ENCODE measurements around the gene GPATCH4. TPM values are rescaled to one million over a fixed set of nuclear protein-coding genes. Genes with fewer than 3 reads are reported as not detected.
"Not testable (repeated sequence)": the region's sequence is repeated elsewhere in the genome, so short reads cannot be mapped to it uniquely, and the experiment has no call there.

GPATCH4 gene
- total RNA-seq, 1 experiment from 2014 or later = 53.5 TPM

DNA sequence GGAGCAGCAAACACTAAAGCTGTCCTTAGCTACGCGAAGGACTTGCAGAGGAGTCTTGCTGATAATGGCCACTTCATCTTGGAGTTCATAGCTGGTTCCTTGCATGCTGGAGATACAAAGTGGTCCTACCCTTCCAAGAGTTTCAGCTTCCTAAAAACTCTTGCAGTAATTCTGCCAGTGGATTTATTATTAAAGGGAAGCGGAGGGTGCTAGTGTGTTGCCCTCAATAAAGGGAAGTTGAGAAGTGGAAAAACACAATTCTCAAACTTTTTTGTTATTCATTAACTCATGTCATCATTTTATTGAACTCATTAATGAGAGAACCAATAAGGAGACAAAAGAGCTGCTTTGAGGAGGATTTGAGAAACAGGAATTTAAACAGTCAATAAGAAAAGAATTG is 11.4 kb upstream of the GPATCH4 start:
- Histone ChIP-seq H3K4me1 (0 out of 2 replicates have a peak, but pooled peaks cover 4% of the 10 kb centered on the region), H3K27me3 (replicated peaks; ENCODE audit: control insufficient read depth, insufficient read depth, low read length) (no peaks in the 10 kb centered on the region), H3K36me3 (ENCODE audit: control insufficient read depth, insufficient read depth, low read length) (no peaks in the 10 kb centered on the region), H3K9me3 (no peaks in the 10 kb centered on the region), H3K4me3 (ENCODE audit: low read depth, low read length) (no peak overlapping the region)
- ChIA-PET POLR2A (interaction anchor here (0.8 kb wide), 1 partner anchor 107 kb away, joined by 7 read pairs; no protein-coding TSS in a partner anchor), CTCF (interaction anchor here (0.5 to 2.4 kb wide), 6 partner anchors 10 to 317 kb away, joined by 3 to 10 read pairs (median 5); no protein-coding TSS in a partner anchor)
- Mint-ChIP-seq H3K27ac (ENCODE audit: unreplicated experiment) (peak overlapping the region; percentile 39), H3K4me3 (ENCODE audit: unreplicated experiment) (no peak overlapping the region), H3K4me1 (ENCODE audit: low read depth, unreplicated experiment) (peaks cover 16% of the 10 kb centered on the region), H3K27me3 (ENCODE audit: insufficient read depth, unreplicated experiment) (peaks cover 3% of the 10 kb centered on the region), H3K9me3 (ENCODE audit: unreplicated experiment) (no peaks in the 10 kb centered on the region), H3K36me3 (ENCODE audit: insufficient read depth, unreplicated experiment) (no peaks in the 10 kb centered on the region)
- DNase-seq = no peak
- no TSS peak for BruUV-seq (replicated peaks)
- intact Hi-C loops (cut with micrococcal nuclease; ENCODE audit: unreplicated experiment) = no loop called here
- TF ChIP-seq, protein P1, sequence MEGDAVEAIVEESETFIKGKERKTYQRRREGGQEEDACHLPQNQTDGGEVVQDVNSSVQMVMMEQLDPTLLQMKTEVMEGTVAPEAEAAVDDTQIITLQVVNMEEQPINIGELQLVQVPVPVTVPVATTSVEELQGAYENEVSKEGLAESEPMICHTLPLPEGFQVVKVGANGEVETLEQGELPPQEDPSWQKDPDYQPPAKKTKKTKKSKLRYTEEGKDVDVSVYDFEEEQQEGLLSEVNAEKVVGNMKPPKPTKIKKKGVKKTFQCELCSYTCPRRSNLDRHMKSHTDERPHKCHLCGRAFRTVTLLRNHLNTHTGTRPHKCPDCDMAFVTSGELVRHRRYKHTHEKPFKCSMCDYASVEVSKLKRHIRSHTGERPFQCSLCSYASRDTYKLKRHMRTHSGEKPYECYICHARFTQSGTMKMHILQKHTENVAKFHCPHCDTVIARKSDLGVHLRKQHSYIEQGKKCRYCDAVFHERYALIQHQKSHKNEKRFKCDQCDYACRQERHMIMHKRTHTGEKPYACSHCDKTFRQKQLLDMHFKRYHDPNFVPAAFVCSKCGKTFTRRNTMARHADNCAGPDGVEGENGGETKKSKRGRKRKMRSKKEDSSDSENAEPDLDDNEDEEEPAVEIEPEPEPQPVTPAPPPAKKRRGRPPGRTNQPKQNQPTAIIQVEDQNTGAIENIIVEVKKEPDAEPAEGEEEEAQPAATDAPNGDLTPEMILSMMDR (IDR thresholded peaks at IDR 0.05; ENCODE audit: insufficient read depth in 1 of 2, low read depth in 1 of 2, low read length in 1 of 2, severe bottlenecking in 1 of 2, unreplicated experiment in 1 of 2) = no peak

DNA sequence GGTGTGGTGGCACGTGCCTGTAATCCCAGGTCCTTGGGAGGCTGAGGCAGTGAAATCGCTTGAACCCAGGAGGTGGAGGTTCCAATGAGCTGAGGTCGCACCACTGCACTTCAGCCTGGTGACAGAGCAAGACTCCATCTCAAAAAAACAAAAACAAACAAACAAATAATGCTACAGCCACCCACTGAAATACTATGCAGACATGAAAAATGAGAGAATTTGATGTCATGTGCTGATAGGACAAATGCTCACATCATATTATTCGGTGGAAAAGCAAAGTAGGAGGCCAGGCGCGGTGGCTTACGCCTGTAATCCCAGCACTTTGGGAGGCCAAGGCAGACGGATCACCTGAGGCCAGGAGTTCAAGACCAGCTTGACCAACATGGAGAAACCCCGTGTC is 8.8 kb upstream of the GPATCH4 start:
- H3K4me1 ChIP-seq; H3K36me3 Mint-ChIP-seq (ENCODE audit: insufficient read depth, unreplicated experiment); H3K9me3 Mint-ChIP-seq (ENCODE audit: unreplicated experiment); DNase-seq; H3K4me3 Mint-ChIP-seq (ENCODE audit: unreplicated experiment); H3K4me3 ChIP-seq (ENCODE audit: low read depth, low read length); H3K27me3 Mint-ChIP-seq (ENCODE audit: insufficient read depth, unreplicated experiment); H3K27ac Mint-ChIP-seq (ENCODE audit: unreplicated experiment); H3K27me3 ChIP-seq (replicated peaks; ENCODE audit: control insufficient read depth, insufficient read depth, low read length); H3K36me3 ChIP-seq (ENCODE audit: control insufficient read depth, insufficient read depth, low read length); POLR2A ChIA-PET; intact Hi-C loops (cut with micrococcal nuclease; ENCODE audit: unreplicated experiment); CTCF ChIA-PET; H3K9me3 ChIP-seq; BruUV-seq (replicated peaks): not testable (repeated sequence)
- H3K4me1 Mint-ChIP-seq (ENCODE audit: low read depth, unreplicated experiment) = peaks cover 16% of the 10 kb centered on the region

DNA sequence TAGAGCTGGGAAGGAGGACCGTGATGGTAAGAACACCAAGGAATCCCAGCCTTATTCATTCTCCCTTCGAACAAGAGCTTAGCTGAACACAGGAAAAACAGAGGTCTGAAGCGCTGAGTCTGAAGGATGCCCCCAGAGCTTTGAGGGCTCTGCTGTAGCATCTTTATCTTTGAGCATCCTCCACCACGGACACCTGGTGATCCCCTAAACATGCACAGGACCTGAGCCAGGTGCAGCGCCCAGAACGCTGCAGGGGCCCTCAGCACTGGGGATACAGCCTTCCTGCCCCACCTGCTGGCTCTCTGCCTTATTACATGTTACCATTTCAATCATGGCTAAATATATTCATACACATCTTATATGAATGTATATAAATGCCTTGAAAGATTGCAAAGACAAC is 7.7 kb upstream of the GPATCH4 start:
- Histone ChIP-seq H3K36me3 (ENCODE audit: control insufficient read depth, insufficient read depth, low read length) (no peaks in the 10 kb centered on the region), H3K4me3 (ENCODE audit: low read depth, low read length) (no peak overlapping the region), H3K9me3 (no peaks in the 10 kb centered on the region), H3K4me1 (0 out of 2 replicates have a peak, but pooled peaks cover 4% of the 10 kb centered on the region), H3K27me3 (replicated peaks; ENCODE audit: control insufficient read depth, insufficient read depth, low read length) (no peaks in the 10 kb centered on the region)
- intact Hi-C loops (cut with micrococcal nuclease; ENCODE audit: unreplicated experiment) = loop anchor here (1.0 to 10.0 kb wide), 5 partner anchors 25 to 224 kb away; partner anchors contain the start of genes IQGAP3 and MEF2D
- Mint-ChIP-seq H3K9me3 (ENCODE audit: unreplicated experiment) (no peaks in the 10 kb centered on the region), H3K36me3 (ENCODE audit: insufficient read depth, unreplicated experiment) (no peaks in the 10 kb centered on the region), H3K4me3 (ENCODE audit: unreplicated experiment) (no peak overlapping the region), H3K27me3 (ENCODE audit: insufficient read depth, unreplicated experiment) (no peaks in the 10 kb centered on the region), H3K4me1 (ENCODE audit: low read depth, unreplicated experiment) (peaks cover 16% of the 10 kb centered on the region), H3K27ac (ENCODE audit: unreplicated experiment) (no peak overlapping the region)
- CTCF ChIA-PET = interaction anchor here (0.5 to 1.9 kb wide), 12 partner anchors 8 to 223 kb away, joined by 3 to 9 read pairs (median 4); partner anchors contain the start of genes HAPLN2 and NAXE
- no TSS peak for BruUV-seq (replicated peaks)
- DNase-seq = peak; percentile 58 to 73
- TF ChIP-seq, protein P1 (IDR thresholded peaks at IDR 0.05; ENCODE audit: insufficient read depth in 1 of 2, low read depth in 1 of 2, low read length in 1 of 2, severe bottlenecking in 1 of 2, unreplicated experiment in 1 of 2) = peak; percentile 74 to 77
- POLR2A ChIA-PET = interaction anchor here (0.7 kb wide), 1 partner anchor 18 kb away, joined by 4 read pairs; the partner anchor contains the start of gene NAXE

Measured in Caco-2 (cell line).